Stimulated activated CD4-positive, alpha-beta T cell treated with anti-CD3 and anti-CD28 coated beads, Interleukin-2, amount 100 ng/mL, for 4 hours (primary cell): ENCODE results near the gene BRAP.
"Not testable (repeated sequence)": the region's sequence is repeated elsewhere in the genome, so short reads cannot be mapped to it uniquely, and the experiment has no call there.

Experiments used
- DNase-seq: peaks from one replicate; pipeline ENCODE4 v3.0.0-alpha.2; 2020; ENCODE audit warnings: low read depth

BRAP gene

DNA sequence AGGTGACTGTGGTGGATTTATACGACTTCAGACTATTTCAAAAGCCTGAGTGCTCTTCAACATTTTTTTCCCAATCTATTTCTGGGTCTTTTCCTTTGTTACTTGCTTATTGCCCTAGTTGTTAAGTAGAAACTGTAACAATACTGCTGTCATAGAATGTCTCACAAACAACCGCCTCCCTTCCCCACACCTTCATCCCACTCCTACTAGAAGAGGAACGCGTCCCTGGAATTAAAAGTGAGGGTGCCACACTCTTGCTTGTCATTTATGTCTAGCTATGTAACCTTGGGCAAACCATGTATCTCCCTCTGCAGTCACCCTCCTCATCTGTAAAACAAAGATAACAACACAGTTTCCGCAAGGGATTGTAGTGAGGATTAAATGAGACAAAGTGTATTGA lies 8.6 kb downstream of the BRAP start:
- no peak for DNase-seq

DNA sequence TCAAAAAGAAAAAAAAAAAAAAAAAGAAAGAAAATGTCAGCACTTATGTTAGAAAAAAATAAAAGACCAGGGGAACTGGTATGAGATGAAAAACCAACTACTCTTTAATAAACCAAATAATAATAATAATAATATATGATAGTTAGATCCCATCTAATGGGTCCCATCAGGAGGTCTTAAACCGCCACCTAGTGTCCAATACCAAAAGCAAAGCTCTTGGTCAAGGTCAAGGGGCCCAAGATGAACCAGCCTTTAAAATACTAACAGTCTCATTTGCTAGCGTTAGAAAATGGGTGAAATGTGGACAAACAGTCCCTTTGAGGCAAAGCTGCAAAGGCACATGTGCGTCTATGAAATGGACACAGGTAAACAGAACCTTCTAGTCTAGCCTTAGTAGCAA lies 12.3 kb downstream of the BRAP start:
- no peak for DNase-seq

DNA sequence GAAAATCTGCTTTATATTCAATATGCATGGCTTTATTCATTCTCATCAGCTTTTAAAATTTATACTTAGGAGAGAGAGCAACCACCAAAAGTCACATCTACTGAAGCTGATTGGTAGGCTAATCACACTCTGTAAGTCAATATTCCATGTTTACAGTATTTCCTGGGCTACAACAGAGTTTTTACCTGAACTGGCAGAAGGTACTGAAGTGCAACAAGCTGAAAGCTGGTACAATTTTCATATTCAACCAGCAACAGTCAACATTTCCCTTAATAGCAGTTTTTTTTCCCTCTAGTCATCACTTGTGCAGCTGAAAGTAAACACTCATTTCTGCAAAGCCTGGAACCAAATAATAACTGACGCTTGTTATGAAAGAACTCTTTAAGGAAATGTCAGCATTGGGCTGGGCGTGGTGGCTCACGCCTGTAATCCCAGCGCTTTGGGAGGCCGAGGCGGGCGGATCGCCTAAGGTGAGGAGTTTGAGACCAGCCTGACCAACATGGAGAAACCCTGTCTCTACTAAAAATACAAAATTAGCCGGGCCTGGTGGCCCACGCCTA lies 12.9 kb downstream of the BRAP start:
- no peak for DNase-seq

DNA sequence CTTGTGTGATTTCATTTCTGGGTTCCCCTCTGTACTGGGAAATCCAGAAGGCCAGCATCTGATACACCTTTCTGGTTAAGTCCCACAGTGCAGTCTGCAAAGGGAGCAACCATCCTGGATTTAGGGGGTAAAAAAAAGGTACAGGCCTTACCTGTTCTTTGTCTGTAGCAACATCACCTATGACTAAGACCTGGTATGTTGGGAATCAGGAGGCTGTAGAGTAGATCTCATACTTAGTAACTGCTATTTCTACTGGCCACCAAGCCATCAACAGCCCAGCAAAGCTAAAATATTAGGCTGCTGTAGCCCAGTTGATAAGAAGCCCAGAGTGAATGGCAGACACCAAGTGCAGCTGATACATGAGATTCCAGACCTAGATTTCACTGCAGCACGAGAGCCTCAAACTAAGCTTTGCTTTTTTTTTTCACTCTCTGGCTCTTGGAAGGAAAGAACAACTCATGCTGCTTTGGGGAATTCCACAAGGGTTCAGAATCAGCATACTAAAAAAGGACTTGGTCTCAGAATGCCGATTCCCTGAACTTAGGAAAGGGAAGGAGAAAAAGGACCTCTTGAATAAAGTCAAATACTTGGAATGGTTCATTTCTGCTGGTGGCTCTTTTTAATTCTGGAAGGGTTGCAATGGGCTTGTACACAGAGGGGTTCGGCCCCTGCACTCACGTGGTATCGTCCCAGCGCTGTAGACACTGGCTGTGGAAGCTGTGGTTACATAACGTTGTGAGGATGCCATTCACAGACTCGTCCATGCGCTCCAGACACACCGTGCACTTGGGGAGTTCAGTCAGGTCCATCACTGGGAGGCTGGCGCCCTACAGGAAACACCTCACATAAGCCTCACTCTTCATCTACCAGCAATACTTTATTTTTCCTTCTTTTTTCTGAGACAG lies 20.5 kb downstream of the BRAP start:
- DNase-seq = no peak

DNA sequence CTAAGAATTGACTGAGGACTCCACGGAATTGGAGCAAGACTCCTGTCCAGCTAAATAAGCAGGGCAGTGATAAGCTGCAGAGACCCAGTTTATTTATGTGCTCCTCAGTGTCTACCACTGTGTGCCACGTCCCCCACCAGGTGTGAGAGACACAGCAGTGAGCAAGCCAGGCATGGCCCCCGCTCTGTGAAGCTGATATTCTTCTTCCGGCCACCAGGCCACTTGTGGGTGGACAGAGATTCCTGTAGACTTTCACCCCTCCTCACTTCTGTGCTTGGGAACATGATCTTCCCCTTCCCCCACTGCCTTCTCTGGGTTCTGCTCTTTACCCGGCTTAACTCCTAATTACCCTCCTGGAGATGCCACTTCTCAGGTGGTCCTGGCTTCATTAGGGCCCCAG lies 21.3 kb downstream of the BRAP start:
- no peak for DNase-seq

DNA sequence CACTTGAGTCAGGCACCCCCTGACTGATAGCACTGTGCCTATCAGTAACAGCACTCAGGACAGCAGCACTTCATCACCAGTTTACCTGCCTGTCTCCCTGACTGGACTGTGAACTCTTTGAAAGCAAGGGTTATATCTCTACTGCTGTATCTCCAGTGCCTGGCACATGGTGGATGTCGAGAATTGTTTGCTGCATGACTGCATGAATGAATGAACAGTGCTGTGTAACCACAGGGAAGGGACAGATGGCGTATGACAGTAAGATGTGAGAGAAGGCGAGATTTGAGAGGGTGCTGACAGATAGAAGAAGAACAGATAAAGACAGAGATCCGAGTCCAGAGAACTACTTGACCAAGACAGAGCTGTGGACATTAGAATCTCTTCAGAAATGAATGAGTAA lies 29.7 kb downstream of the BRAP start:
- no peak for DNase-seq

DNA sequence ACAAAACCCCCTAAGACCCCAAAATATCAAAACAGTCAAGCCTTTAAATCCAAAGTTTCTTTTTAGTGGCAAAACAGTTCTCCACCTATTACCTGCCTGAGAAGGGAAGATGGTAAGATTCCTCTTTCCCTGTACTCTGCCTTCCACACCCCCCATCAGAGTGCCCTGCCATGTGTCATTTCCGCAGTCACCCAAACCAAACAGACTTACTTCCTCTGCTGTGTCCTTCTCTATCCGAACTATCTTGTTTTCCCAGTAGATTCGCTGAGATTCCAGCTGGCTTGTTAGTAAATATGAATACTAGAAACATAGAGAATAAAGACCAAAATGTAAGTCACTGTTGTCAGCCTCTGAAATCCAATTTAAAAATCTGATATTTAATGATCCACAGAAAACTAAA lies 30.4 kb downstream of the BRAP start:
- DNase-seq = no peak

DNA sequence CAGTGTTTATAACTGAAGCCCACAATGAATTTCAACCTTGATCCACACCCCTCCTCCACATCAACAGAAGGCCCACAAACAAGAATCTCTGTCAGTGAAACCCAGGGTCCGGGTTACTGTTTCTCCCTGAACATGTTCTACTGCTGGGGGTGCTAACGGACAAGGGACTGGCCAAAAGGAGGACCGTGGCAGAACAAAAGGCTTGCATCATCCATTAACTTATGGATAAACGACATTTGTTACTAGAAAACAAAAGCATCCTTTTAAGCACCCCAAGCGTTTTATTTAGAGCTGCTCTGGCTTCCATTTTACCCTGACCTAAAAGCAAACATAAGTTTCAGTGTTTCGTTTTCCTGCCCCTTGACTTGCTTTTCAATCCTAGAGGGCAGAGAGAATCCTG lies 32.2 kb downstream of the BRAP start:
- no peak for DNase-seq

DNA sequence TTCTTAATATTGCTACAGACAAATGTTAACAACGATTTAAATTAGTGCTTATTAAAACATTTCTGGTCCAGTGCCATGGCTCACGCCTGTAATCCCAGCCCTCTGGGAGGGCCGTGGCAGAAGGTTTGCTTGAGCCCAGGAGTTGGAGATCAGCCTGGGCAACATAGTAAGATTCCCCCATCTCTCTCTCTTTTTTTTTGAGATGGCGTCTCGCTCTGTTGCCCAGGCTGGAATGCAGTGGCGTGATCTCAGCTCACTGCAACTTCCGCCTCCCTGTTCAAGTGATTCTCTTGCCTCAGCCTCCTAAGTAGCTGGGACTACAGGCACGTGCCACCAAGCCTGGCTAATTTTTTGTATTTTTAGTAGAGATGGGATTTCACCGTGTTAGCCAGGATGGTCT lies 33.2 kb downstream of the BRAP start:
- not testable (repeated sequence) for DNase-seq

DNA sequence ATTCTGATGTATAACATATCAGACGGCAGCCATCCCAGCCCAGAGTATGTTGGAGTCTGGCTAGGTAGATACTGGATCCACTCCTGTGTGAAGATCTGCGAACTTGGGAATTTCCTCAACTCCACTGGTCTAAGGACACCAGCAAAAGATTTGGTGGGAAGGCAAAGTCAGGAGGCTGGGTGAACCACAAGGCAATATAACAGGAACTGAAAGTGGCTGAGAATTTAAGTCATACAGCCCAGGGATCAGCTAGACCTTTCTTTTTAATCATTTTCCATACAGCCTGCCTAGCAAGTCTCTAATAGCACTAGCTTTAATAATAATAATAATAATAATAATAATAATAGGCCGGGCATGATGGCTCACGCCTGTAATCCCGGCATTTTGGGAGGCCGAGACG lies 34.8 kb downstream of the BRAP start:
- no peak for DNase-seq

DNA sequence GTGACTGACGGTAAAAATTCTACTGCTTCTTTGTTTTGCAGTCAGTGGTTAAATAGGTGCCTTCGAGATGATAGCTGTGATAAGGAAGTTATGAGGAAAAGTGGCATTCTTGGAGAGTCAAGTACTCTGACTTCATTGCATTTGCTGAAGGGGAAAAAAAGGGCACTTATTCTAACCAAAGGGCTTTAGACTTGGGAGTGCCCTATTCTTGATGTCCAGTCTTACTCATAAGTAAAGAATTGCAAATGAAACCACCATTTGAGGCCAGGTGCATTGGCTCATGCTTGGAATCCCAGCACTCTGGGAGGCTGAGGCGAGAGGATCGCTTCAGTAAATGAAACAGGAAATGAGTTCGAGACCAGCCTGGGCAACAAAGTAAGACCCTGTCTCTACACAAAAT lies 40.3 kb downstream of the BRAP start:
- DNase-seq = no peak

DNA sequence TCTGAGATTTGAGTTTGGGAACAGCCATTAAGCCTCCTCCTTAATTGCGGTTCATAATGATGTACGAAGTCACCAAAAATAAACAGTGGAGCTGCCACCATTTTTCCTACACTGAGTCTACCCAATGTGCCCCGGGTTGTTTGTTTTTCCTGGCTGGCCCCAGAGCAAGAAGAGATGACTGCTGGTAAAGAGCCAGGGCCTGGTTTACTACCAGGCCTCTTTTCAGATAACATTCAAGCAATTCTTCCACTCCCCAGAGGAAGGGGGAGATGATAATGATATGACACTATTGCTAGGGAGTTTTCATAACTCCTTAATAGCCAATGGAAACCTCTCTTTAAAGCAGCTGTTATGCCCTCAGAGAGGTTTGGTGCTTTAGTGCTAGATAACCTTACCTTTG lies 42.3 kb downstream of the BRAP start:
- no peak for DNase-seq

DNA sequence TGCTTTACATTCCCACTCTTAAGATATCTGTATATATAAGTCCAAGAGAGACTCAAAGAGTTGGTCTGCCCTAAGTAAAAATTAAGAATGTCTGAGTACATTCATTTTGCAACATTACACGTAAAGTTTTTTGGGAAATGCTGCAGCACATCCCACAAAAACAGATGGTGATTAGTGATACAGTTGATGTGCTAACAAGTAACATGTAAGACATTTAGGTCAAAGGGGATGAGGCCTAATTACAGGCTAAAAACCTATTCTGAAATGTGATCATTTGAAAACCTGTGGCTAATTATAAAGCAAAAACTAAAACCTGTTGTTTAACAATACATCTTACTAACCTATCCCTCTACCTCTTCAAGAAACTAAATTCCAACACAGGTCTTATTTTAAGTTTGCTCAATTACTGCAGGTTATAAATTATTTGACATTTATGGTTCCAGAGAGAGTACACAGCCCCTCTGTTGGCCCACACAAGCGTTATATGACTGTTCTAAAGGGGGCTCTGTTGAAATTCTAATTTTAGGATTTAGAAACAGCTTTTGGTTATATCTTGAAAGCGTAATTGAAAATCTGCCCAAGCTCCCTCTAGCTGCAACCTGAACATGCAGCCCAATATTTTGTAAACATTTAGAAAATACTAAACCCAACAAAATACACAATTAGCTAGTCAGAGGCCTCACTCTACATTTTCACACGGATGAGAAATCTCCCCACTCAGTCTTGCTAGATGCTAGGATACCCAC lies 42.9 kb downstream of the BRAP start:
- no peak for DNase-seq

DNA sequence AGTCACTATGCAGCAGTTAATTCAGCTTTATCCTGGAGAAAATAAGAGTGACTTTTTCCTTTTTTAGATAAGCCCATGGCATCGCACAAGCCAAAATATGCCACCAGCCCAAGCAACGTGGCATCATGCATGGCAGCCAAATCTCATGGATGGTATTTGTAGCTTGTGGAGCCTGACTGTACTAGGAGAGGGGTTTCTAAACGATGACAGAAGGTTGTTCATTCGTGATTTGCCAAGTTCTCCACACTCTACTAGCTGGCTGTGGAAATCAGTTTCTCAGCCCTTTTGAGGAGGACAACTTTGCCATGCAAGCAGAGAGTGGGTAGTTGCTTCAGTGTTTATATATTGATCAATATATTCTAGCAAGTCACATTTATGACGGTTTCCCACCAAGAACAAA lies 45.2 kb downstream of the BRAP start:
- DNase-seq = no peak

DNA sequence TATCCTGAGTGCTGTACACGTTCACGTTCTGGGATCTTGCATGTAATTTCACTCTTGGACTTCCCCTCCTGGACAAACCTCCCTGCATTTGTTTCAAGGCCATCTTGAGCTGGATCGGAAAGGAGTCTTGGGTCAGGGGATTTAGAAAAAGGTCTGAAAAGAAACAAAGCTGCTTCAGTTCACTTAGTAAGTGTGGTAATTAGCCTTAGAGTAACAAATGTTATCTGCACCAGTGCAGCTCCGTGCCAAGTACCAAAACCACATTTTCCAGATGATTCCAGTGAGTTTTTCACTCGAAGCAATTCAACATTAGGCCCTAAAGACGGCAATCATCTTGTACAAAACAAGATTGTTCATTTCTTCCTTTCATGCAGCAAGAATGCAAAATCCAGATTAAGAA lies 47.2 kb downstream of the BRAP start:
- DNase-seq = no peak

DNA sequence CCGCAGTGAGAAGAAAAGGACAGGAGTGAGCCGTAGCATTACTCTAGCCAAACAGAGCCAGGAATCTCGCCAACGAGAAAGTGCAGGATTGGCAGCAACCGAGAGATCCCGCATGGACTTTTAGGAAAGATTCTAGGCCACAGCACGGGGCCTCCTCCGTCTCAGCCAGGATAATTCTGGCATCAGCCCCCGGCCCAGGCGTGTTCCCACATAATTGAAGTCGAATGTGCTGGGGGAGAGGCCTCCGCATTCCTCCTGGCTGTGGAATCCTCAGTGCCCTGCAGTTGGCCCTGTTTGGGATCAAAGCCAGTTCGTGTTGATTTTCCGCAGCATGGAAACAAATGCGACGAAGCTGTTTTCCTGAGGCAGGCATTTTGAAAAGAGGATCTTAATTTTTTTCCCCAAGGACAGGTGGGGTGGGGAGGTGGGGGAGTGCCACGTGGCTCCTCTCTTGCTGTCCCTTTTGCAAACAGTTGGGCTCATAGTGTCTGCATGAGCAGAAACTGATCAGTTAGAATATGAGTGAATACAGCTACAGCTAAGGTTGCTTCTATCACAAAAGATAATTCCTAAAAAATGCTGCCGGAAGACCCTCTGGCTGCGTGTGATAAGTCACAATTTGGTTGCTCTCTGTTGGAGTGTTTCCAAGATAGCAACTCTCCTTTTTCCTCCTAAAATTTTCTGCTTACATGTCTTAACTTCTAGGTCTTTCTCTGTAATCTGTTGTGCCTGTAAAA lies 49.4 kb downstream of the BRAP start:
- no peak for DNase-seq

DNA sequence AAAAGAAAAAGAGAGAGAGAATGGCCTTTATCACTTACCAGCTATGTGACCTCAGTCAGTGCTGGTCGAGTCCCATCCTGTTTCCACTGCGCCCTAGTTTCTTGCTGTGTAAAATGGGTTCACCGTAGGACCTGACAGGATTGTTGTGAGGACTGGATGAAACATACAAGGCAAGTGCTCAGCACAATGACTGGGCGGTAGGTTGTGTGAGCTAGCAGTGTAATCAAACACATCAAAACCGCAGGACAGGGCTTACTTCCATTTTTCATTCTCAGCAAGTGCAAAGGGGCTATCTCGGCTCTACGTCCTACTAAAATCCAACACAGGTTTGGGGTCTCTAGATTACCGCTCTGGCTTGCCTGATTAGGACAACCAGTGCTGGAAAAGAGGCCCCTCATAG lies 50.2 kb downstream of the BRAP start:
- no peak for DNase-seq

DNA sequence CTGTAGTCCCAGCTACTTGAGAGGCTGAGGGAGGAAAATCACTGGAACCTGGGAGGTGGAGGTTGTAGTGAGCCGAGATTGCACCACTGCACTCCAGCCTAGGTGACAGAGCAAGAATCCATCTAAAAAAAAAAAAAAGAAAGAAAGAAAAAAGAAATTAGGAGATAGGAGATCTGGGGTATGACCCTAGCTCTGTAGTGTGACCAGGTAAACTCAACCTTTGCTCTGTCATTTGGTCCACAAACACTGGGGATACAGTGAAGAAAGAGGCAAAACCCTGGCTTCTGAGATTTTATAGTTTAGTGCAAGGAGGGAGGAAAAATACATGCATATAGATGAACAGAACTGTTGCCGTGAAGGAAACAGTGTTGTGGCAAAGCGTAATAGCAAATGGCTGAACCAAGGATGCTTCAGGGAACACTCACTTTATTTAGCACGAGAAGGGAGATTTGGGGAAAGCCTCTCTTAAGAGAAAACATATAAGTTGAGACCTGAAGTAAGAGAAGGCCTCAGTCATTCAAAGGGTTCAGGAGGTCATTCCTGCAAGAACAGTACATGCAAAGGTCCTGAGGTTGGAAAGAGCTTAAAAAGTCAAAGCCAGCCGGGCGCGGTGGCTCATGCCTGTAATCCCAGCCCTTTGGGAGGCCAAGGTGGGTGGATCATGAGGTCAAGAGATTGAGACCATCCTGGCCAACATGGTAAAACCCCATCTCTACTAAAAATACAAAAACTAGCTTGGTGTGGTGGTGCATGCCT lies 57.1 kb downstream of the BRAP start:
- no peak for DNase-seq

DNA sequence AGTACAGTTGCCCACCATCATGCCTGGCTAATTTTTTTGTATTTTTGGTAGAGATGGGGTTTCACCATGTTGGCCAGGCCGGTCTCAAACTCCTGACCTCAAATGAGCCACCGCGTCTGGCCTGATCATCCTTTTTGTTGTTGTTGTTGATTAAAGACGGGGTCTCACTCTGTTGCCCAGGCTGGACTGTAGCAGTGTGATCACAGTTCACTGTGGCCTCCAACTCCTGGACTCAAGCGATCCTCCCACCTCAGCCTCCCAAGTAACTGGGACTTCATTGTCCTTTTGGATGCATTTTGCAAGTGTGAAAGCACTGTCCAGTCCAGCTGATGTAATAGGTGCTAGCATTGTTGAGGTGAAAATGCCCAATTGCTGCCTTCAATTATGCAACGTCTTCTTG lies 59.5 kb downstream of the BRAP start:
- DNase-seq = no peak

DNA sequence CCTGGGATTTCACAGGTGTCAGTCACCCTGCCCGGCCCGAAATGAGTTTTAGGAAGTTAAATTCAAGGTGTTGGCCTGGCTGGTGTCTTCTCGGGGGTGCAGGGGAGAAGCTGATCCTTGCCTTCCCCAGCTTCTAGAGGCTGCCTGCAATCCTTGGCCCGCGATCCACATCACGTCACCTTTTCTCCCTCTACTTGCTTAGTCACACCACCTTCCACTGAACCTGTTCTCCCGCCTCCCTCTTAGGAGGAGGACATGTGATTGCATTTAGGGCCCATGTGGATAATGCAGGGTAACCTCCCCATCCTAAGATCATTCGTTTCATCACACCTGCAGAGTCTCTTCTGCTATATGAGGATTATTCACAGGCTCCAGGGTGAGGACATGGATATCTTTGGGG lies 61.2 kb downstream of the BRAP start:
- DNase-seq = no peak

DNA sequence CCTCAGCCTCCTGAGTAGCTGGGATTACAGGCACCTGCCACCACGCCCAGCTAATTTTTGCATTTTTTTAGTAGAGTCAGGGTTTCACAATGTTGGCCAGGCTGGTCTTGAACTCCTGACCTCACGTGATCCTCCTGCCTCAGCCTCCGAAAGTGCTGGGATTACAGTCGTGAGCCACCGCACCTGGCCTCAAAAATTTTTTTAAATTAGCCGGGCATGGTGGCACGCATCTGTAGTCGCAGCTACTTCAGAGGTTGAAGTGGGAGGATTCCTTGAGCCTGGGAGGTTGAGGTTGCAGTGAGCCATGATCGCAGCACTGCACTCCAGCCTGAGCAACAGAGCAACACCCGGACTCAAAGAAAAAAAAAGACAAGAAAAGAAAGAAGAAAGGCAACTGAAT lies 67.9 kb downstream of the BRAP start:
- not testable (repeated sequence) for DNase-seq

DNA sequence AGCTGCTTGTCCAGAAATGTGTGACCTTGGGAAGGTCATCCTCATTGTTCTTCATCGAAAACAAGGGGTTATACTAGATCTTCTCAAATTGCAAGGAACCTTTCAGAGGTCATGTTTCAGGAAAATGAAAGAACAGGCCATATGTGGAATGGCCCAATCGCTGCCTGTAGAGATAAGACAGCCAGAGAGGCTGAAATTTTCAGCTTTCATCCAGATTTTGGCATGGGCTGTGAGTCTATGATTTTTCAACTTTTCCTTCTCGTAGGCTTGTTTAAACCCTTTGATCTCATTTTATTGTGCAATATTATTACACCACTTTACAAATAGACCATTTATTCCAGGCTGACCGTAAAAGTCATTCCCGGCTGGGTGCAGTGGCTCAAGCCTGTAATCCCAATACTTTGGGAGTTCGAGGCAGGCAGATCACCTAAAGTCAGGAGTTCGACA lies 69.6 kb downstream of the BRAP start:
- no peak for DNase-seq
